HCT116 (cell line): ENCODE data around the gene MAEA. TPM values are rescaled to one million over a fixed set of nuclear protein-coding genes. Genes with fewer than 3 reads are reported as not detected.

Source experiments
- ATAC-seq: fragments of 200-7000 bp; cut with Tn5 transposase; 2 replicates; pipeline ENCODE4 v1.9.1; 2020; ENCODE audit warnings: mild to moderate bottlenecking, moderate library complexity
- BruUV-seq: library from RNA; stranded (reverse); fragments of 400-500 nt; replicated peaks from 2 replicates; lab custom pipeline; 2021; lab: Mats Ljungman, UMichigan
- CTCF ChIA-PET: fragments of 300-600 bp; sonication (Branson Sonifier 250); formaldehyde crosslinking; loops from one replicate; lab custom pipeline; 2021; ENCODE audit warnings: antibody characterized with exemption; lab: Charles Lee
- POLR2A ChIA-PET: fragments of 300-600, 350-600 bp; sonication (Branson Sonifier 250); formaldehyde crosslinking; loops from one replicate; lab custom pipeline; 2021; ENCODE audit warnings: antibody characterized with exemption; lab: Charles Lee
- RAD21 ChIA-PET, 2 experiments: fragments of 300-600 bp; sonication (Branson Sonifier 250); formaldehyde crosslinking; loops; one replicate each; lab custom pipeline; 2023; ENCODE audit warnings: low total read pairs in 2 of 2; ENCODE audit not compliant: uncharacterized antibody in 2 of 2, unreplicated experiment in 2 of 2, low non-redundant PET in 1 of 2; lab: Charles Lee
- DNase-seq: peaks from one replicate; pipeline ENCODE4 v3.0.0-alpha.2; 2010; ENCODE audit warnings: low read depth, low spot score
- H2AFZ ChIP-seq: fragments of 200-600 bp; shearing (Covaris generic), sonication (generic); 2 replicates; pipeline ENCODE4 v1.6.1; 2017; ENCODE audit warnings: low read depth, mixed run types, mixed read lengths, antibody characterized with exemption, low read length; ENCODE audit not compliant: poor library complexity, severe bottlenecking
- H3K27ac ChIP-seq: 2 replicates; pipeline ENCODE4 v1.5.1; 2012; ENCODE audit warnings: low read depth, low read length
- H3K27me3 ChIP-seq: fragments of 200-600 bp; sonication (generic); 2 replicates; pipeline ENCODE4 v1.6.1; 2016; ENCODE audit warnings: mixed run types, low read length, mixed read lengths; ENCODE audit not compliant: insufficient read depth
- H3K36me3 ChIP-seq, 2 experiments: fragments of 200-500 bp in 1 of 2; fragments of 200-600 bp in 1 of 2; sonication (Bioruptor generic) in 1 of 2; sonication (generic) in 1 of 2; 2 replicates each; pipeline versions ENCODE4 v1.5.1 to v1.6.1; 2014 to 2016; ENCODE audit warnings: low read length in 2 of 2, inconsistent platforms in 1 of 2, mixed read lengths in 1 of 2, mixed run types in 1 of 2; ENCODE audit not compliant: insufficient read depth in 2 of 2, control insufficient read depth in 1 of 2
- H3K4me1 ChIP-seq, 2 experiments: fragments of 200-600 bp in 1 of 2; sonication (generic) in 1 of 2; 2 replicates each; pipeline versions ENCODE4 v1.5.1 to v1.6.1; 2012 to 2017; ENCODE audit warnings: low read length in 2 of 2, inconsistent platforms in 1 of 2, mild to moderate bottlenecking in 1 of 2, mixed read lengths in 1 of 2, mixed run types in 1 of 2, moderate library complexity in 1 of 2; ENCODE audit not compliant: insufficient read depth in 2 of 2, control insufficient read depth in 1 of 2
- H3K4me2 ChIP-seq: fragments of 200-600 bp; sonication (generic); 2 replicates; pipeline ENCODE4 v1.6.1; 2017; ENCODE audit warnings: mixed run types, low read length, mixed read lengths
- H3K4me3 ChIP-seq, 2 experiments: fragments of 200-600 bp in 1 of 2; sonication (generic) in 1 of 2; replicated peaks in 1 of 2; 2 replicates each; pipeline ENCODE4 v1.5.1; 2011 to 2016; ENCODE audit warnings: low read length in 2 of 2, control low read depth in 1 of 2, low read depth in 1 of 2, mild to moderate bottlenecking in 1 of 2, mixed read lengths in 1 of 2, mixed run types in 1 of 2
- H3K79me2 ChIP-seq: fragments of 200-600 bp; sonication (generic); 2 replicates; pipeline ENCODE4 v1.6.1; 2017; ENCODE audit warnings: mild to moderate bottlenecking, mixed run types, low read length, moderate library complexity, mixed read lengths; ENCODE audit not compliant: insufficient read depth
- H3K9ac ChIP-seq: fragments of 200-600 bp; sonication (generic); 2 replicates; pipeline ENCODE4 v1.6.1; 2016; ENCODE audit warnings: low read length, mixed read lengths
- H3K9me2 ChIP-seq: fragments of 200-600 bp; sonication (generic), shearing (Covaris generic); 2 replicates; pipeline ENCODE4 v1.6.1; 2017; ENCODE audit warnings: mixed run types, mild to moderate bottlenecking, moderate library complexity; ENCODE audit not compliant: insufficient read depth
- H3K9me3 ChIP-seq, 2 experiments: fragments of 200-500 bp in 1 of 2; fragments of 200-600 bp in 1 of 2; sonication (Bioruptor generic) in 1 of 2; sonication (generic) in 1 of 2; 2 replicates each; pipeline ENCODE4 v1.6.1; 2014 to 2017; ENCODE audit warnings: low read length in 2 of 2, mixed read lengths in 2 of 2, inconsistent platforms in 1 of 2, low read depth in 1 of 2, mild to moderate bottlenecking in 1 of 2, mixed run types in 1 of 2, moderate library complexity in 1 of 2; ENCODE audit not compliant: control insufficient read depth in 1 of 2, insufficient read depth in 1 of 2
- H4K20me1 ChIP-seq: fragments of 200-600 bp; sonication (generic), shearing (Covaris generic); 2 replicates; pipeline ENCODE4 v1.6.1; 2017; ENCODE audit warnings: mixed run types, mild to moderate bottlenecking, moderate library complexity; ENCODE audit not compliant: insufficient read depth
- ATF3 ChIP-seq: IDR thresholded peaks from 2 replicates; pipeline ENCODE4 v1.6.1; 2012
- CBX3 ChIP-seq: IDR thresholded peaks from 2 replicates; pipeline ENCODE4 v1.6.1; 2012; ENCODE audit warnings: low read depth
- CEBPB ChIP-seq: IDR thresholded peaks from 2 replicates; pipeline ENCODE4 v1.6.1; 2012; ENCODE audit warnings: low read depth
- EGR1 ChIP-seq: IDR thresholded peaks from 2 replicates; pipeline ENCODE4 v1.6.1; 2012; ENCODE audit warnings: low read depth
- ELF1 ChIP-seq: IDR thresholded peaks from 2 replicates; pipeline ENCODE4 v1.6.1; 2012; ENCODE audit warnings: low read depth, borderline replicate concordance
- EZH2 ChIP-seq: fragments of 200-600 bp; sonication (generic); IDR thresholded peaks from 2 replicates; pipeline ENCODE4 v1.6.1; 2017; ENCODE audit warnings: antibody characterized with exemption, mixed run types
- EZH2phosphoT487 ChIP-seq: fragments of 200-600 bp; IDR thresholded peaks from 2 replicates; pipeline ENCODE4 v1.6.1; 2018; ENCODE audit warnings: antibody characterized with exemption, borderline replicate concordance
- FOSL1 ChIP-seq: IDR thresholded peaks from 2 replicates; pipeline ENCODE4 v1.6.1; 2012; ENCODE audit warnings: low read depth
- POLR2A ChIP-seq: IDR thresholded peaks from 2 replicates; pipeline ENCODE4 v1.7.0; 2011; ENCODE audit warnings: borderline replicate concordance; ENCODE audit not compliant: insufficient read depth, insufficient read length; ENCODE audit errors: extremely low read depth
- POLR2AphosphoS5 ChIP-seq: IDR thresholded peaks from 2 replicates; pipeline ENCODE4 v1.6.1; 2011; ENCODE audit warnings: mild to moderate bottlenecking, low read depth, low read length, moderate library complexity
- SP1 ChIP-seq: IDR thresholded peaks from 2 replicates; pipeline ENCODE4 v1.6.1; 2012; ENCODE audit warnings: low read depth
- SRF ChIP-seq: IDR thresholded peaks from 2 replicates; pipeline ENCODE4 v1.6.1; 2012; ENCODE audit warnings: low read depth
- YY1 ChIP-seq: IDR thresholded peaks from 2 replicates; pipeline ENCODE4 v1.6.1; 2011; ENCODE audit warnings: low read length, low read depth, moderate library complexity, mild to moderate bottlenecking; ENCODE audit not compliant: insufficient replicate concordance; ENCODE audit errors: extremely low read depth
- ZFX ChIP-seq: fragments of 450-650 bp; IDR thresholded peaks from 2 replicates; pipeline ENCODE4 v1.6.1; 2017
- ZNF274 ChIP-seq: fragments of 200-500 bp; sonication (Bioruptor generic); IDR thresholded peaks from 2 replicates; pipeline ENCODE4 v1.6.1; 2014; ENCODE audit warnings: mild to moderate bottlenecking, low read depth, low read length, inconsistent platforms
- intact Hi-C: fragments of 100-400 bp; cut with micrococcal nuclease; formaldehyde crosslinking; loops from 2 replicates; pipeline ENCODE4 v1.10.0; 2022
- total RNA-seq: library from RNA; stranded (reverse); gene quantifications from one replicate; pipeline ENCODE4 v1.2.1, GENCODE V29; 2021; ENCODE audit not compliant: unreplicated experiment
- TF ChIP-seq, protein P1 (sequence below): IDR thresholded peaks from 2 replicates; pipeline ENCODE4 v1.6.1; 2012; ENCODE audit warnings: low read depth
- TF ChIP-seq, protein P2 (sequence below): IDR thresholded peaks from 2 replicates; pipeline ENCODE4 v1.6.1; 2011; ENCODE audit warnings: mild to moderate bottlenecking, low read length, moderate library complexity; ENCODE audit not compliant: insufficient replicate concordance; ENCODE audit errors: extremely low read depth

The MAEA gene
- total RNA-seq, 1 experiment from 2014 or later, result 88.3 TPM

GRCh38 chr4:1269209-1269608 lies 20.5 kb upstream of the MAEA start (continued):
- TF ChIP-seq FOSL1 (no peak), SP1 (no peak), ZNF274 (no peak), EZH2phosphoT487 (no peak), CEBPB (no peak), ZFX (no peak), CBX3 (no peak), POLR2A (no peak)

- BruUV-seq, result no TSS peak
- Histone ChIP-seq H4K20me1 (no peaks in the 10 kb centered on the region), H3K4me3 (no peak overlapping the region), H2AFZ (no peak overlapping the region), H3K4me2 (no peak overlapping the region), H3K9me3 (peaks cover 0 to 5% of the 10 kb centered on the region in 2 experiments; a peak in 1 of 4 replicates), H3K27ac (no peak overlapping the region), H3K79me2 (no peaks in the 10 kb centered on the region), H3K9me2 (no peaks in the 10 kb centered on the region), H3K9ac (no peak overlapping the region), H3K4me1 (no peaks in the 10 kb centered on the region), H3K36me3 (no peaks in the 10 kb centered on the region; a peak in 1 of 4 replicates), H3K27me3 (no peaks in the 10 kb centered on the region)
- no peak for DNase-seq
- ChIA-PET POLR2A (no interaction called here), RAD21 (no interaction called here), CTCF (no interaction called here)
- no peak for ATAC-seq
- no peak for TF ChIP-seq EGR1
- TF ChIP-seq CEBPB, result no peak
- no peak for TF ChIP-seq ATF3
- TF ChIP-seq YY1, result no peak
- TF ChIP-seq, protein P1, sequence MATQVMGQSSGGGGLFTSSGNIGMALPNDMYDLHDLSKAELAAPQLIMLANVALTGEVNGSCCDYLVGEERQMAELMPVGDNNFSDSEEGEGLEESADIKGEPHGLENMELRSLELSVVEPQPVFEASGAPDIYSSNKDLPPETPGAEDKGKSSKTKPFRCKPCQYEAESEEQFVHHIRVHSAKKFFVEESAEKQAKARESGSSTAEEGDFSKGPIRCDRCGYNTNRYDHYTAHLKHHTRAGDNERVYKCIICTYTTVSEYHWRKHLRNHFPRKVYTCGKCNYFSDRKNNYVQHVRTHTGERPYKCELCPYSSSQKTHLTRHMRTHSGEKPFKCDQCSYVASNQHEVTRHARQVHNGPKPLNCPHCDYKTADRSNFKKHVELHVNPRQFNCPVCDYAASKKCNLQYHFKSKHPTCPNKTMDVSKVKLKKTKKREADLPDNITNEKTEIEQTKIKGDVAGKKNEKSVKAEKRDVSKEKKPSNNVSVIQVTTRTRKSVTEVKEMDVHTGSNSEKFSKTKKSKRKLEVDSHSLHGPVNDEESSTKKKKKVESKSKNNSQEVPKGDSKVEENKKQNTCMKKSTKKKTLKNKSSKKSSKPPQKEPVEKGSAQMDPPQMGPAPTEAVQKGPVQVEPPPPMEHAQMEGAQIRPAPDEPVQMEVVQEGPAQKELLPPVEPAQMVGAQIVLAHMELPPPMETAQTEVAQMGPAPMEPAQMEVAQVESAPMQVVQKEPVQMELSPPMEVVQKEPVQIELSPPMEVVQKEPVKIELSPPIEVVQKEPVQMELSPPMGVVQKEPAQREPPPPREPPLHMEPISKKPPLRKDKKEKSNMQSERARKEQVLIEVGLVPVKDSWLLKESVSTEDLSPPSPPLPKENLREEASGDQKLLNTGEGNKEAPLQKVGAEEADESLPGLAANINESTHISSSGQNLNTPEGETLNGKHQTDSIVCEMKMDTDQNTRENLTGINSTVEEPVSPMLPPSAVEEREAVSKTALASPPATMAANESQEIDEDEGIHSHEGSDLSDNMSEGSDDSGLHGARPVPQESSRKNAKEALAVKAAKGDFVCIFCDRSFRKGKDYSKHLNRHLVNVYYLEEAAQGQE, result no peak
- no peak for TF ChIP-seq ELF1
- no peak for TF ChIP-seq CBX3
- no peak for TF ChIP-seq SRF
- TF ChIP-seq POLR2AphosphoS5, result no peak
- TF ChIP-seq EZH2, result no peak
- TF ChIP-seq, protein P2, sequence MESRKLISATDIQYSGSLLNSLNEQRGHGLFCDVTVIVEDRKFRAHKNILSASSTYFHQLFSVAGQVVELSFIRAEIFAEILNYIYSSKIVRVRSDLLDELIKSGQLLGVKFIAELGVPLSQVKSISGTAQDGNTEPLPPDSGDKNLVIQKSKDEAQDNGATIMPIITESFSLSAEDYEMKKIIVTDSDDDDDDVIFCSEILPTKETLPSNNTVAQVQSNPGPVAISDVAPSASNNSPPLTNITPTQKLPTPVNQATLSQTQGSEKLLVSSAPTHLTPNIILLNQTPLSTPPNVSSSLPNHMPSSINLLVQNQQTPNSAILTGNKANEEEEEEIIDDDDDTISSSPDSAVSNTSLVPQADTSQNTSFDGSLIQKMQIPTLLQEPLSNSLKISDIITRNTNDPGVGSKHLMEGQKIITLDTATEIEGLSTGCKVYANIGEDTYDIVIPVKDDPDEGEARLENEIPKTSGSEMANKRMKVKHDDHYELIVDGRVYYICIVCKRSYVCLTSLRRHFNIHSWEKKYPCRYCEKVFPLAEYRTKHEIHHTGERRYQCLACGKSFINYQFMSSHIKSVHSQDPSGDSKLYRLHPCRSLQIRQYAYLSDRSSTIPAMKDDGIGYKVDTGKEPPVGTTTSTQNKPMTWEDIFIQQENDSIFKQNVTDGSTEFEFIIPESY, result no peak
- TF ChIP-seq ZNF274, result no peak
- intact Hi-C loops, result no loop called here
These were observed 18.0 kb upstream of the MAEA start for GRCh38 chr4:1271686-1272085.
